Left lung (tissue), 10 donors: ENCODE results near the gene OIT3. TPM values are rescaled to one million over a fixed set of nuclear protein-coding genes. Genes with fewer than 3 reads are reported as not detected.
"Not testable (repeated sequence)": the region's sequence is repeated elsewhere in the genome, so short reads cannot be mapped to it uniquely, and the experiment has no call there.

ENCODE experiments used
- ATAC-seq: fragments of 200-7000 bp; cut with Tn5 transposase; one replicate; pipeline ENCODE4 v1.9.1; 2020; ENCODE audit warnings: moderate library complexity
- DNase-seq, 4 donors: peaks; one replicate each; pipeline ENCODE4 v3.0.0-alpha.2; 2013 to 2020
- H3K27ac ChIP-seq, 2 donors: fragments of 200-600 bp; sonication (generic) in 1 of 2; one replicate each; pipeline versions ENCODE4 v1.5.0 to v1.8.0; 2020 to 2021
- H3K27me3 ChIP-seq, 2 donors: fragments of 200-600 bp; sonication (generic) in 1 of 2; one replicate each; pipeline versions ENCODE4 v1.5.0 to v1.8.0; 2020 to 2021
- H3K36me3 ChIP-seq, 2 donors: fragments of 200-600 bp; sonication (generic) in 1 of 2; one replicate each; pipeline versions ENCODE4 v1.5.0 to v1.8.0; 2020 to 2021
- H3K4me1 ChIP-seq, 2 donors: fragments of 200-600 bp; one replicate each; pipeline ENCODE4 v1.8.0; 2021
- H3K4me3 ChIP-seq, 2 donors: fragments of 200-600 bp; sonication (generic) in 1 of 2; one replicate each; pipeline versions ENCODE4 v1.5.0 to v1.8.0; 2020 to 2021; ENCODE audit warnings: mild to moderate bottlenecking in 1 of 2
- H3K9me3 ChIP-seq, 2 donors: fragments of 200-600 bp; sonication (generic) in 1 of 2; one replicate each; pipeline versions ENCODE4 v1.5.0 to v1.8.0; 2020 to 2021
- intact Hi-C, 2 donors: fragments of 100-400 bp; cut with DNase I; formaldehyde crosslinking; loops; one replicate each; pipeline versions ENCODE4 v1.11.2 to v1.14.2; 2022
- polyA plus RNA-seq, 6 donors: library from polyadenylated mRNA; unstranded; fragments of 120-200 nt; gene quantifications; one replicate each; pipeline ENCODE4 v1.2.1, GENCODE V29; 2013; ENCODE audit not compliant: insufficient read length in 6 of 6
- total RNA-seq, 2 donors: library from RNA; stranded (reverse); fragmentation: NEBNext Ultra II Directional; extraction: Animal tissue kit (Norgen Biotek cat#: 25700); gene quantifications; one replicate each; pipeline ENCODE4 v1.2.1, GENCODE V29; 2021
- TF ChIP-seq, protein P1 (sequence below), 2 donors: fragments of 200-600 bp; sonication (generic) in 1 of 2; IDR thresholded peaks; one replicate each; pipeline versions ENCODE4 v1.5.0 to v1.8.0; 2021; ENCODE audit warnings: antibody characterized with exemption in 2 of 2
- donor health status: DM: no; HTN: yes; CAD: no.
- donor health status: DM: no; HTN: no; CAD: no.

OIT3 gene
- total and polyA plus RNA-seq, 8 donors: 0.21 to 1.4 (median 1.00) TPM; not detected in 1

DNA sequence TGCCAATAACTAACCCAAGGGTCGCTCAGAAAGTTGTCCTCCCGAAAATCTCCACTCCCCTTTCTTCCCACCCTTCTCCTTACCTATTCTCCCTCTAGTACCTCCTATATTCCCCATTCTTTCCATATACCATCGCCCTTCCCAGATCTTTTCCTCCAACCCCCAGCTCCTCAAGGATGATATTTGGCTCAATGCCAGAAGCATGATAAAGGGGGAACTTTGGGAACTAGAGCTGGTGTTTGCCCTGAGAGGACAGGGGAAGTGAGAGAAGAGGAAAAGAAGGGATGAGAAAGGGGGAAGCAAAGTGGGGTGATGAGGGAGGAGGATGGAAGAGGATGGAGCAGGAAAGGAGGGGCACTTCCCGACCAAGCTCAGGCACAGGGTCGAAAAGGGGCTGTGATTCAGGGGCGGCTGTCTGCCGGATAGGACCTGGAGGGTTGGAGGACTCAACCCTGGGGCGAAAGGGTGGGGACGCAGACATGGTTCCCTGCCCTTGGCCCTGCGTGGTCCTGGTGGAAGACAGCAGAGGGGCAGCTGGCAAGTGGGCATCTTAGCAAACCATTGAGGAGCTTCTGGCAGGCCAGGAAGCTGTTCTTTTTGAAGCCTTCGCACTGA, 1.8 kb downstream of the OIT3 start:
- Histone ChIP-seq H3K9me3 (no peaks in the 10 kb centered on the region), H3K27ac (no peak overlapping the region), H3K4me1 (no peaks in the 10 kb centered on the region), H3K36me3 (no peaks in the 10 kb centered on the region), H3K4me3 (no peak overlapping the region), H3K27me3 (no peaks in the 10 kb centered on the region)
- TF ChIP-seq, protein P1, sequence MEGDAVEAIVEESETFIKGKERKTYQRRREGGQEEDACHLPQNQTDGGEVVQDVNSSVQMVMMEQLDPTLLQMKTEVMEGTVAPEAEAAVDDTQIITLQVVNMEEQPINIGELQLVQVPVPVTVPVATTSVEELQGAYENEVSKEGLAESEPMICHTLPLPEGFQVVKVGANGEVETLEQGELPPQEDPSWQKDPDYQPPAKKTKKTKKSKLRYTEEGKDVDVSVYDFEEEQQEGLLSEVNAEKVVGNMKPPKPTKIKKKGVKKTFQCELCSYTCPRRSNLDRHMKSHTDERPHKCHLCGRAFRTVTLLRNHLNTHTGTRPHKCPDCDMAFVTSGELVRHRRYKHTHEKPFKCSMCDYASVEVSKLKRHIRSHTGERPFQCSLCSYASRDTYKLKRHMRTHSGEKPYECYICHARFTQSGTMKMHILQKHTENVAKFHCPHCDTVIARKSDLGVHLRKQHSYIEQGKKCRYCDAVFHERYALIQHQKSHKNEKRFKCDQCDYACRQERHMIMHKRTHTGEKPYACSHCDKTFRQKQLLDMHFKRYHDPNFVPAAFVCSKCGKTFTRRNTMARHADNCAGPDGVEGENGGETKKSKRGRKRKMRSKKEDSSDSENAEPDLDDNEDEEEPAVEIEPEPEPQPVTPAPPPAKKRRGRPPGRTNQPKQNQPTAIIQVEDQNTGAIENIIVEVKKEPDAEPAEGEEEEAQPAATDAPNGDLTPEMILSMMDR (IDR thresholded peaks at IDR 0.05): no peak
- intact Hi-C loops: no loop called here
- no peak for DNase-seq
- no peak for ATAC-seq

DNA sequence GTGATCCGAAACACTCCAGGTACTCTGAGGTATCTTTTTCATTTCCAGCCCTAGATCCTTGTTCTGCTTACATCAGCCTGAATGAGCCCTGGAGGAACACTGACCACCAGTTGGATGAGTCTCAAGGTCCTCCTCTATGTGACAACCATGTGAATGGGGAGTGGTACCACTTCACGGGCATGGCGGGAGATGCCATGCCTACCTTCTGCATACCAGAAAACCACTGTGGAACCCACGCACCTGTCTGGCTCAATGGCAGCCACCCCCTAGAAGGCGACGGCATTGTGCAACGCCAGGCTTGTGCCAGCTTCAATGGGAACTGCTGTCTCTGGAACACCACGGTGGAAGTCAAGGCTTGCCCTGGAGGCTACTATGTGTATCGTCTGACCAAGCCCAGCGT, 5.1 kb downstream of the OIT3 start:
- no peaks in the 10 kb centered on the region for H3K4me1 ChIP-seq
- TF ChIP-seq, protein P1 (IDR thresholded peaks at IDR 0.05): no peak
- H3K27ac ChIP-seq: no peak overlapping the region
- intact Hi-C loops: no loop called here
- H3K36me3 ChIP-seq: no peaks in the 10 kb centered on the region
- H3K27me3 ChIP-seq: no peaks in the 10 kb centered on the region
- ATAC-seq (no peak), DNase-seq (no peak)
- H3K9me3 ChIP-seq: no peaks in the 10 kb centered on the region
- no peak overlapping the region for H3K4me3 ChIP-seq

DNA sequence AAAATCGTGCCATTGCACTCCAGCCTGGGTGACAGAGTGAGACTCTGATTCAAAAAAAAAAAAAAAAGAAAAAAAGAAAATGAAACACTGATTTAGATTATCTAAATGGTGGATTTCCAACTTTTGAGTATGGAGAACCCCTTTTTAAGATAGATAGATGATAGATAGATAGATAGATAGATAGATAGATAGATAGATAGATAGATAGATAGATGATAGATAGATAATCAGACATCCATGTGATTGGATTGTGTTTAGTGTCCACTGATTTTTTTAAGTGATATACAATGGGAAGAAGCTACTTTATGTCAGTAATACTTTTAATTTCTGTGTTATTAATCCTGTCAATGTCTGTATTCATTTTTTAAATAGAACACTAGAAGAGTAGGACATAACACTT, 6.0 kb downstream of the OIT3 start:
- intact Hi-C loops: no loop called here
- Histone ChIP-seq H3K4me1 (no peaks in the 10 kb centered on the region), H3K36me3 (no peaks in the 10 kb centered on the region), H3K9me3 (no peaks in the 10 kb centered on the region), H3K27me3 (no peaks in the 10 kb centered on the region), H3K4me3 (no peak overlapping the region), H3K27ac (no peak overlapping the region)
- no peak for ATAC-seq
- TF ChIP-seq, protein P1 (IDR thresholded peaks at IDR 0.05): no peak
- no peak for DNase-seq

DNA sequence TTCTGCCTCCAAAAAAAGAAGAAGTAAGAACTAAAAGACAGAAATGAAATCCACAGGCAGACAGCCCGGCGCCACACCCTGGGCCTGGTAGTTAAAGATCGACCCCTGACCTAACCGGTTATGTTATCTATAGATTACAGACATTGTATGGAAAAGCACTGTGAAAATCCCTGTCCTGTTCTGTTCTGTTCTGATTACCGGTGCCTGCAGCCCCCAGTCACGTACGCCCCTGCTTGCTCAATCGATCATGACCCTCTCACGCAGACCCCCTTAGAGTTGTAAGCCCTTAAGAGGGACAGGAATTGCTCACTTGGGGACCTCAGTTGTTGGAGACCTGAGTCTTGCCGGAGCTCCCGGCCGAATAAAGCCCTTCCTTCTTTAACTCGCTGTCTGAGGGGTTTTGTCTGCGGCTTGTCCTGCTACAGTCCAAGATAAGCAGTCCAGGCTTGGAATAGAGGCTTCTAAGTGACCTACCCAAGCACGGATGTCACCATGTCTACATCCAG, 10.5 kb downstream of the OIT3 start:
- H3K27ac ChIP-seq, DNase-seq, H3K27me3 ChIP-seq, H3K9me3 ChIP-seq, intact Hi-C loops, H3K4me1 ChIP-seq, ATAC-seq, H3K36me3 ChIP-seq, H3K4me3 ChIP-seq: not testable (repeated sequence)

DNA sequence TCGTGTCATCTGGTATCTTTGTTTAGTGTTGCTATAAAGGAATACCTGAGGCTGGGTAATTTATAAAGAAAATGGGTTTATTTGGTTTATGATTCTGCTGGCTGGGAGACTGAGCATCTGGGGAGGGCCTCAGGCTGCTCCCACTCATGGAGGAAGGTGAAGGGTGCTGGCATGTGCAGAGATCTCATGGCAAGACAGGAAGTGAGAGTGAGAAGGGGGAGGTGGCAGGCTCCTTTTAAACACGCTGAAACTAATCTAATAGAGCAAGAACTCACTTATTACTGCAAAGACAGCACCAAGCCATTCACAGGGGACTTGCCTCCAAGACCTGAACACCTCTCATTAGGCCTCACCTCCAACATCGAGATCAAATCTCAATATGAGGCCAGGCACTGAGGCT, 11.3 kb downstream of the OIT3 start:
- intact Hi-C loops: no loop called here
- no peak for ATAC-seq
- TF ChIP-seq, protein P1 (IDR thresholded peaks at IDR 0.05): no peak

DNA sequence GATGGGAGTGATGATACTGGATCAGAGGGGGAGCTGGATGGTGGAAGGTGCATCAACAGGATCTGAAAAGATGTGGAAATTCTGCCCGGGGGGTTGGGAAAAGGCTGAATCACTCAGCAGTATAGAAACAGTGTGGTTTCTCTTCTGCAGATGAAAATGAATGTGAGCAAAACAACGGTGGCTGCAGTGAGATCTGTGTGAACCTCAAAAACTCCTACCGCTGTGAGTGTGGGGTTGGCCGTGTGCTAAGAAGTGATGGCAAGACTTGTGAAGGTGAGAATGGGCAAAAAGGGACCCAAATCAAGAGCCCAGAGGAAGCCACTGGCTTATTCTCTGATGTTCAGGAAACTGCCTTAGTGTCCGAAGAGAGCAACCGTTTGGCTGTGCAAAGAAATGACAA, 12.9 kb downstream of the OIT3 start:
- no peaks in the 10 kb centered on the region for H3K9me3 ChIP-seq
- no peaks in the 10 kb centered on the region for H3K27me3 ChIP-seq
- no peak overlapping the region for H3K4me3 ChIP-seq
- TF ChIP-seq, protein P1 (IDR thresholded peaks at IDR 0.05): no peak
- DNase-seq: no peak
- no peak overlapping the region for H3K27ac ChIP-seq
- no peaks in the 10 kb centered on the region for H3K36me3 ChIP-seq
- ATAC-seq: no peak
- H3K4me1 ChIP-seq: no peaks in the 10 kb centered on the region
- intact Hi-C loops: no loop called here

More for the DNA sequence above, 11.3 kb downstream of the OIT3 start:
- Histone ChIP-seq H3K27me3 (no peaks in the 10 kb centered on the region), H3K4me3 (no peak overlapping the region), H3K27ac (no peak overlapping the region), H3K36me3 (no peaks in the 10 kb centered on the region), H3K9me3 (no peaks in the 10 kb centered on the region), H3K4me1 (no peaks in the 10 kb centered on the region)
- DNase-seq: no peak
